SJCRH30 (cell line): ENCODE data around the gene FBXL22. TPM values are rescaled to one million over a fixed set of nuclear protein-coding genes. Genes with fewer than 3 reads are reported as not detected.

Experiments used
- DNase-seq, 2 experiments: peaks; one replicate each; pipeline ENCODE4 v3.0.0-alpha.2; 2015 to 2020
- H3K27ac ChIP-seq: fragments of 250-450 bp; sonication (Bioruptor Pico); 2 replicates; pipeline ENCODE4 v1.5.1; 2020; ENCODE audit warnings: mild to moderate bottlenecking, moderate library complexity
- H3K27me3 ChIP-seq: fragments of 250-450 bp; sonication (Bioruptor Pico); 2 replicates; pipeline ENCODE4 v1.5.1; 2020; ENCODE audit warnings: mild to moderate bottlenecking, moderate library complexity
- H3K36me3 ChIP-seq: fragments of 250-450 bp; sonication (Bioruptor Pico); 2 replicates; pipeline ENCODE4 v1.5.1; 2020; ENCODE audit warnings: mild to moderate bottlenecking, moderate library complexity
- H3K4me1 ChIP-seq: fragments of 250-450 bp; sonication (Bioruptor Pico); 2 replicates; pipeline ENCODE4 v1.5.1; 2020; ENCODE audit warnings: mild to moderate bottlenecking, moderate library complexity
- H3K4me3 ChIP-seq: fragments of 250-450 bp; sonication (Bioruptor Pico); 2 replicates; pipeline ENCODE4 v1.5.1; 2020; ENCODE audit warnings: mild to moderate bottlenecking, moderate library complexity
- H3K9me3 ChIP-seq: fragments of 250-450 bp; sonication (Bioruptor Pico); replicated peaks from 2 replicates; pipeline ENCODE4 v1.5.1; 2020; ENCODE audit warnings: mild to moderate bottlenecking, moderate library complexity
- total RNA-seq: library from RNA; depleted of rRNA; stranded (reverse); fragments of >200 nt; shearing (Covaris generic); gene quantifications from 2 replicates; pipeline ENCODE4 v1.2.3, GENCODE V29; 2014

FBXL22 gene
- total RNA-seq, 1 experiment from 2014 or later, result 0.34 TPM

GRCh38 chr15:63600616-63601025 is 3.4 kb downstream of the FBXL22 start:
- H3K4me3 ChIP-seq, result peak overlapping the region; percentile 66

DNA sequence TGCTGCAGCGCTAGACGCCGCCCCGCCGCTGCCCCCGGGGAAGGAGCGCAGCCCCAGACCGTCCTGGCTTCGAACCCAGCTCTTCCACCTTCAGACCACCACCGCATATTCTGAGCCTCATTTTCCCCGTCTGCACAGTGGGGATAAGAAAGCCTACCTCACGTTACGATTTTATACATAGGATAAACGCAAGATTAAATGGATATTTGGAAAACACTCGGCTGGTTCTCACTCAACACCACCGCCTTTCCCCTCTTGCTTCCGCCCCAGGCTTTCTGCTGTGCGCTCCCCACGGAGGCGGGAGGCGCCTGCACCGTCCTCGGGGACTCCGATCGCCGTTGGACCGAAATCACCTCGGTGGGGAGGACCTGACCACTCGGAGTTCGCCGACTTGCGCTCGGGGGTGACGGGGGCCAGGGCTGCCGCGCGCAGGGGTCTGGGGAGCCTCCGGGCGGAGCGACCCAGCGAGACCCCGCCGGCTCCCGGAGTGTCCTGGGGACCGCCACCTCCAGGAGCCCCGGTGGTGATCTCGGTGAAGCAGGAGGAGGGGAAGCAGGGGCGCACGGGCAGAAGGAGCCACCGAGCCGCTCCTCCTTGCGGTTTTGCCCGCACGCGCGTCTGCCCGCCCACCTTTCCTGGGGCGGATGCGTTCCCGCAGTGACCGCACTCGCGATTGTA is 4.0 kb downstream of the FBXL22 start:
- Histone ChIP-seq H3K4me1 (peaks cover 10% of the 10 kb centered on the region), H3K27me3 (no peaks in the 10 kb centered on the region), H3K27ac (peak overlapping the region; percentile 21; the same call in 1 of the 2 replicates), H3K36me3 (no peaks in the 10 kb centered on the region), H3K4me3 (peak overlapping the region; percentile 66), H3K9me3 (no peaks in the 10 kb centered on the region)
- DNase-seq, result no peak

More at GRCh38 chr15:63600616-63601025, 3.4 kb downstream of the FBXL22 start:
- Histone ChIP-seq H3K36me3 (no peaks in the 10 kb centered on the region), H3K27ac (peak overlapping the region; percentile 55), H3K9me3 (no peaks in the 10 kb centered on the region), H3K27me3 (no peaks in the 10 kb centered on the region), H3K4me1 (peaks cover 15% of the 10 kb centered on the region)
- DNase-seq, result peak; percentile 68 to 77

DNA sequence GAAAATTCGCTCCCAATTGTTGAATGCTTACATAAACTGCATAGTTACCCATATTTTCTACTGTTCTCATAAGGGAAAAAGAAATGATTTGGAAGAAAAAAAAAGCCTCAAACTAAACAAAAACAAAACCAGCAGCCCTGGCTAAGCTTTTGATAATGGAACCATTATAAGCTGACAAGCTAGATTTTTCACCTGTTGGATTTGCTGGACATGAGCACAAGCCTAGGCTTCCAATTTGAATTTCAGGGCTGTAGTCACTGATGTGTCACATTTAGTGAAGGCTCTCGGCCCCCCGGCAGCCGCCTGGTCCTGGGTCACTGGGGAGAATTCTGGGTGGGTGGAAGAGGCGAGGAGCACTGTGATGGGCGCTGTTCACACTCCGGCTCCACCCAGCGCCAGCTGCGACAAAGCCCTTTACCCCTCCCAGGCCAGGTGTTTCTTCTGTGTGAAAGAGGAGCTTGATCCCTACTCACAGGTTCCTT is 4.6 kb downstream of the FBXL22 start:
- H3K36me3 ChIP-seq, result no peaks in the 10 kb centered on the region
- H3K27ac ChIP-seq, result no peak overlapping the region
- no peaks in the 10 kb centered on the region for H3K27me3 ChIP-seq
- DNase-seq, result no peak
- H3K4me3 ChIP-seq, result peak overlapping the region; percentile 66
- no peaks in the 10 kb centered on the region for H3K9me3 ChIP-seq
- peaks cover 6% of the 10 kb centered on the region; the same call in 1 of the 2 replicates for H3K4me1 ChIP-seq

DNA sequence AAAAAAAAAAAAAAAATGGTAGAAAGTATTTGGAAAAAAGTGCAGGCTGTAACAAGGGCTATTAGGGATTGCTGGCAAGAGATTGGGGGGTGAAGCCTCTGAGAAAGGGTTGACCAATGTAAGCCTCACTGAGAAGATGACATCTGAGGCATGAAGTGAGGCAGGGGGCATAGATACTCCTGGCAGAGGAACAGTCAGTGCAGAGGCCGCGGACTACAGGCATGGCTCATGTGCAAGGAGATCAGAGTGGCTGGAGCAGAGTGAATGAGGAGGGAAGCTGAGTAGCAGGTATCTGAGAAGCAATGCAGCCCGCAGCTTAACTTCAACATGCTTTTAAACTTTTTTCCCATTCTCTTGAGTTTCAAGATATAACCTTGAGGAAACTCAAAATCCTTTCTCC is 5.4 kb downstream of the FBXL22 start:
- Histone ChIP-seq H3K36me3 (no peaks in the 10 kb centered on the region), H3K27me3 (no peaks in the 10 kb centered on the region), H3K27ac (no peak overlapping the region), H3K9me3 (no peaks in the 10 kb centered on the region), H3K4me3 (no peak overlapping the region), H3K4me1 (peaks cover 4% of the 10 kb centered on the region; the same call in 1 of the 2 replicates)
- DNase-seq, result no peak

DNA sequence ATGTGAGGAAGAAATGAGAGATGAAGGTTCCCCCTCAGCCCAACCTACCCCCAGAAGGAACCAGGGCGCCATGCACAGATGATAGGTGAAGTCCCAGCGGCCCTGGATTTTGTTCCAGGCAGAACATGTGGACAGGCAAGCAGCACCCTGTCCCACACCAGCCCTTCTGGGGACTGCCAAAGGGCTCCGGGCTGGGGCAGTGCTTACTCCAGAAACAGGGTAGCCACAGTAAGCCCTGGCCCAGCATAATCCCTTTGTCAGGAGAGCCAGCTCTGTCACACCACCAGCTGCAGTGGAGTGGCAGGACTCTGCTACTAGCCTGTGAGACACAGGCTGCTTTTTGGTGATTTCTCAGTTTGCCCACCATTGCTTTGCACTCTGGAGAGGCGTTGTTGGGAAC is 6.3 kb downstream of the FBXL22 start:
- no peaks in the 10 kb centered on the region for H3K27me3 ChIP-seq
- no peaks in the 10 kb centered on the region for H3K9me3 ChIP-seq
- H3K4me3 ChIP-seq, result no peak overlapping the region

DNA sequence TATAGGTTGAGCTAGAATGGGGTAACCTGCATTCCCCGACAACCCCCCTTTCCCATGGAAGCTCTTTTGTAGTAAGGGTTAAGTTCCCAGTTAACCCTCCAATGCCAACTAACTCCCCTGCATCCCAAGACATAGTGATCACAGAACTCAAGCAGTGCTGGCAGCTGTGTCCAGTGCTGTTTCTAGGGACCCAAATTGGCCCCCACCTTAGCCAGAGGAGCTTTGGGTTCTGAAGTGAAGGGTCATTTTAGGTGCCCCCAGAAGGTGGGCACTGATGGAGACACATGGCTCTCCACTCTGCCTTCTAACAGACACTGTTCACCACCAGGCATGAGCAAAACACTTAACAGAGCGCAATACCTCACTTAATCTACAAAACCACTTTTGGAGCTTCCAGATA is 7.1 kb downstream of the FBXL22 start:
- H3K27ac ChIP-seq, result no peak overlapping the region
- no peaks in the 10 kb centered on the region for H3K36me3 ChIP-seq
- H3K4me1 ChIP-seq, result peaks cover 4% of the 10 kb centered on the region; the same call in 1 of the 2 replicates
- no peak overlapping the region for H3K4me3 ChIP-seq
- H3K9me3 ChIP-seq, result no peaks in the 10 kb centered on the region
- no peak for DNase-seq
- H3K27me3 ChIP-seq, result no peaks in the 10 kb centered on the region

More for the DNA sequence above, 6.3 kb downstream of the FBXL22 start:
- H3K27ac ChIP-seq, result no peak overlapping the region
- H3K36me3 ChIP-seq, result no peaks in the 10 kb centered on the region
- no peak for DNase-seq
- H3K4me1 ChIP-seq, result peaks cover 4% of the 10 kb centered on the region; the same call in 1 of the 2 replicates

- DNase-seq, result no peak
- Histone ChIP-seq H3K4me3 (no peak overlapping the region), H3K27ac (no peak overlapping the region), H3K9me3 (no peaks in the 10 kb centered on the region), H3K4me1 (peaks cover 8% of the 10 kb centered on the region; the same call in 1 of the 2 replicates), H3K36me3 (no peaks in the 10 kb centered on the region), H3K27me3 (no peaks in the 10 kb centered on the region)
Observed at GRCh38 chr15:63605036-63605435, 7.8 kb downstream of the FBXL22 start.

GRCh38 chr15:63605816-63606215 is 8.6 kb downstream of the FBXL22 start:
- Histone ChIP-seq H3K27ac (no peak overlapping the region), H3K36me3 (no peaks in the 10 kb centered on the region), H3K27me3 (no peaks in the 10 kb centered on the region), H3K4me1 (peaks cover 13% of the 10 kb centered on the region), H3K9me3 (no peaks in the 10 kb centered on the region), H3K4me3 (no peak overlapping the region)
- DNase-seq, result no peak

DNA sequence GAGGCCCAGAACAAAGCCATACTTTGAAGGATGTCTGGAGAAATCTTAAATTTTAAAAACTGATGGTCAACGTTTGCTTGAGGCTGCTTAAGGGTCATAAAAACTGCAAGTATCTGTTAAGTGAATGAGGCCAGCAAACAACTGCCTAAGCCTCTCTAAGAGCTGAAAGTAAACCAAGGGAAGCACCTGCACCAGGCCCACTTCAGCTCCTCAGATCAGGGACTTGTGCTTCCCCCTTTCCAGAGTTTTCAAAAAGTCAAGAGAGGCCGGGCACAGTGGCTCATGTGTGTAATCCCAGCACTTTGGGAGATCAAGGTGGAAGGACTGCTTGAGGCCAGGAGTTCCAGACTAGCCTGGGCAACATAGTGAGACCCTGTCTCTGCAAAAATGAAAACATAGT is 9.1 kb downstream of the FBXL22 start:
- Histone ChIP-seq H3K4me3 (no peak overlapping the region), H3K4me1 (peaks cover 15% of the 10 kb centered on the region), H3K9me3 (no peaks in the 10 kb centered on the region), H3K27ac (no peak overlapping the region), H3K36me3 (no peaks in the 10 kb centered on the region), H3K27me3 (no peaks in the 10 kb centered on the region)
- no peak for DNase-seq

DNA sequence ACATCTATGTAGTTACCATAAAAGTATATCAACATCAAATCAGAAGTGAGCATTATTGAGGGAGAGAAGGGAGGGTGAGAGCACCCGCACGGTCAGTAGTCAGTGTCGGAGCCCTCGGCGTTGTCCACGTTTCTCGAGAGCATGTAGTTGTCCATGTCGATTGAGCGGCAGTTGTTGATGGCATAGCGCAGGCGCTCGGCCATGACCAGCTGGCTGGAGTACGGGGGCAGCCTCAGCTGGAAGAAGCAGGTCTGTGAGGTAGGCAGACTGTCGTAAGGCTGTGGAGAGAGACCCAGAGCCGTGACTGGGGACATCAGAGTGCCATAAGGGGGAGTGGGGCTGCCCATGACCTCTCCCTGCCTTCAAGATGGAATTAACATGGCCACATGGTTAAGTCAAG is 11.8 kb downstream of the FBXL22 start:
- Histone ChIP-seq H3K4me1 (peaks cover 19% of the 10 kb centered on the region), H3K9me3 (no peaks in the 10 kb centered on the region), H3K27me3 (no peaks in the 10 kb centered on the region), H3K4me3 (no peak overlapping the region), H3K27ac (no peak overlapping the region), H3K36me3 (no peaks in the 10 kb centered on the region)
- DNase-seq, result no peak

- DNase-seq, result no peak
- H3K9me3 ChIP-seq, result no peaks in the 10 kb centered on the region
- H3K4me3 ChIP-seq, result no peak overlapping the region
- no peaks in the 10 kb centered on the region for H3K36me3 ChIP-seq
- no peaks in the 10 kb centered on the region for H3K27me3 ChIP-seq
- H3K4me1 ChIP-seq, result peaks cover 19% of the 10 kb centered on the region
- H3K27ac ChIP-seq, result no peak overlapping the region
Observed at GRCh38 chr15:63609448-63609847, 12.3 kb downstream of the FBXL22 start.

GRCh38 chr15:63610209-63610841 is 13.1 kb downstream of the FBXL22 start:
- Histone ChIP-seq H3K4me1 (peaks cover 19% of the 10 kb centered on the region), H3K27me3 (no peaks in the 10 kb centered on the region), H3K36me3 (no peaks in the 10 kb centered on the region; the same call in 1 of the 2 replicates), H3K4me3 (no peak overlapping the region), H3K9me3 (no peaks in the 10 kb centered on the region), H3K27ac (peak overlapping the region; percentile 74)
- peak; percentile 86 to 96 for DNase-seq

DNA sequence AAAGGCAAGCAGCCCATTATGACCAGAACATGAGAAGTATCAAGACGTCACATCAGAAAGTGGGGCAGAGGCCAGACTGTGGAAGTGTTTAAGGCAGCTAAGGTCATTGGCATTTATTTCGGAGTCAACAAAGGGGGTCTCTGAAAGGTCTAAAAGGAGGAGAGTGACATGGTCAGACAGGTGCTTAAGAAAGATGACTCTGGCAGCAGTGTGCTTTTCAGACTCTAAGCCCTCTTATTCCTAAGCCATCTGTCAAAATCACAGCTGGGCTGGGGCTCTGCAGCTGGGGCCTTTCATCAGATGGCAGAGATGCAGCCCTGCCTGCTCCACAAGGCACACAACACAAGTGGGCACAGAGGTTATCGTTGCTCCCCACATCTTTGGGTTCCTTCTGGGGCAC is 14.0 kb downstream of the FBXL22 start:
- peaks cover 22% of the 10 kb centered on the region for H3K4me1 ChIP-seq
- H3K27ac ChIP-seq, result peak overlapping the region; percentile 74
- peak; percentile 86 to 96 for DNase-seq
- no peaks in the 10 kb centered on the region for H3K27me3 ChIP-seq
- H3K9me3 ChIP-seq, result no peaks in the 10 kb centered on the region
- H3K36me3 ChIP-seq, result no peaks in the 10 kb centered on the region; the same call in 1 of the 2 replicates
- H3K4me3 ChIP-seq, result no peak overlapping the region

- Histone ChIP-seq H3K27me3 (no peaks in the 10 kb centered on the region), H3K9me3 (no peaks in the 10 kb centered on the region), H3K4me1 (peaks cover 23% of the 10 kb centered on the region), H3K4me3 (no peak overlapping the region), H3K27ac (no peak overlapping the region), H3K36me3 (no peaks in the 10 kb centered on the region; the same call in 1 of the 2 replicates)
- DNase-seq, result no peak
Observed at GRCh38 chr15:63612300-63612699, 15.1 kb downstream of the FBXL22 start.

- Histone ChIP-seq H3K36me3 (peaks cover 2% of the 10 kb centered on the region; the same call in 1 of the 2 replicates), H3K4me3 (no peak overlapping the region), H3K27me3 (no peaks in the 10 kb centered on the region), H3K27ac (no peak overlapping the region), H3K4me1 (peaks cover 13% of the 10 kb centered on the region), H3K9me3 (no peaks in the 10 kb centered on the region)
- no peak for DNase-seq
Observed at GRCh38 chr15:63615935-63616334, 18.7 kb downstream of the FBXL22 start.
